Stimulated activated CD8-positive, alpha-beta memory T cell treated with anti-CD3 and anti-CD28 coated beads, Interleukin-2, amount 100 ng/mL, for 48 hours (primary cell): ENCODE data around the gene PTPRU.

ENCODE experiments used
- DNase-seq, 2 donors: peaks; one replicate each; pipeline ENCODE4 v3.0.0-alpha.2; 2020; ENCODE audit warnings: low read depth in 2 of 2

The PTPRU gene

DNA sequence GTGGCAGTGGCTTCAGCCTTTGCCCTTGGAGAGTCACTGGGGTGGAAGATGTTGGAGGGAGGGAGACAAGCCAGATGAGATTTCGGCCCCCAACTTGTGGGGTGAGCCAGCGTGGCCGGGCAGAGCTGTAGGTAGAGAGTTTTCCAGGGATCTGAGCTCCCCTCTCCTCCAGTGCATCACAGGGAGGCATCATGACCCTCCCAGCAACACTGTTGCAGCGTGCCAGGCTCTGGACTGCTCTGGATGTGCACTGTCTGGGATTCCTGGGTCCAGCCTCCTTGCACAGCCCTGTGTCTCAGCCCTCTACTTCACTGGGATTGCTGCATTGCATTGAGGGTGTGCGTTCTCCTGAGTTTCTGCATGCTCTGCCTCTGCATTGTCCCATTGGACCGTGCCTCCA lies 8.9 kb downstream of the PTPRU start:
- DNase-seq, result no peak

DNA sequence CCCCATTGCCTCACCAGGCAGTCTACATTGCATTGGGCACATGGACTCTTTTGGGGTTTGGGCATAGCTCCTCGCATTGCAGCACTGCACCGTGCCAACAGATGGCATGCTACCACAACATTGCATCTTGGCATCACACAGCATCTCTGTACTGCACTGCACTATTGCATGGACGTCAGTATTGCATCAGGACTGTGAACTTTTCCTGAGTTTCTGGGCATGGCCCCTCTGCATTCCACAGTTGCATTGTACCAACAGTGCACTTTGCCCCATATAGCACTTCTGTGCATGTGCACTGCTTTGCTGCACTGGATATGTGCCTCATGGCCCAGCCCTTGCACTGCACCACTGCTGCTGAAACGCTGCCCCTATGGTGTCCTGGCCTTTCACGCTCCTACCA lies 9.6 kb downstream of the PTPRU start:
- no peak for DNase-seq

DNA sequence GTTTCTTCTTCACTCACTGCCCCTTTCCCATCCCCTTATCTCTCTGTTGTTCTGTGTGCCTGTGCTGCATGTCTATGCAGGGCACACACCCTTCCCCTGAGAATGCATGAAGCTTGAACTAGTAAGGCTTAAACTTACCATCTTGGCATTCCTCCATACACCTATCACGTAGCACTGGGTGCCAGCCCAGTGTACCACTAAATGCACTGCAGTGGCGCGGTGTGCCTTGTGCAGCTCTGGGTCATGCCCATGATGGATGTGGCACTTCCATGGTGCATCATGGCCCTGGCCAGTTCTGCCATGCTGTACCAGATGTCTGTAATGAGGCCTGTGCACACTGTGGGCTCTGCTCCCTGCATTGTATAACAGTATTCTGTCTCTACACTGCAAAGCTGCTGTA lies 10.7 kb downstream of the PTPRU start:
- DNase-seq, result no peak

DNA sequence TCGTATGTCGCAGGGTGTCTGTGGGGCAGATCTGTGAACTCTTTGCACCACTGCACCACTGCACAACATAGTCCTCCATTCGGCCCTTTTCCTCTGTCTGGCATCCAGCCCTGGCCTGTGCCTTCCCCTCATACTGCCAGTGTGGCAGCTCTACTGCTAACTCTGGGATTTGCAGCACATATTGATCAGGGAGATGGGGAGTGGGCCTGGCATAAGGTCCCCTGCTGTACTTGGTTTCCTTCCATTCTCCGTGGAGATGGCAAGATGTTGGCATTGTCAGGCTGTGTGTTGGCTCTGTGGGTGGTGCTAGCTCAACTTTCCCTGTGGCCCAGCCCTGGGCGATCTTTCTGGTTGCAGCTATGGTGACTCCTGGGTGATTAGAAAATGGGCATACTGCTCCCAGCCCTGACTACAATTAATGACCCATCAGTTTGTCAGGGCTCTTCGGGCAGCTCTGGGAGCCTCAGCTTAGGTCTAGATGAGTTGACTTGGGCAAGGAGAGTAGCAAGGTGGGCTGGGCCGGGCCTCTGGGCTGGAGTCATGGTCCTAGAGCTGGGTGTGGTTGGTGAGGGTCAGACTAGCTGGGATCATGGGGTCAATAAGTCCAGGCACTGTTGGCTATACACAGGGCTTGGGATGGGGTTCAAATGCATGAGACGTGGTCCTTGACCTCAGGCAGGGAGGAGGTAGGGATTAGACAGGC lies 11.4 kb downstream of the PTPRU start:
- no peak for DNase-seq

DNA sequence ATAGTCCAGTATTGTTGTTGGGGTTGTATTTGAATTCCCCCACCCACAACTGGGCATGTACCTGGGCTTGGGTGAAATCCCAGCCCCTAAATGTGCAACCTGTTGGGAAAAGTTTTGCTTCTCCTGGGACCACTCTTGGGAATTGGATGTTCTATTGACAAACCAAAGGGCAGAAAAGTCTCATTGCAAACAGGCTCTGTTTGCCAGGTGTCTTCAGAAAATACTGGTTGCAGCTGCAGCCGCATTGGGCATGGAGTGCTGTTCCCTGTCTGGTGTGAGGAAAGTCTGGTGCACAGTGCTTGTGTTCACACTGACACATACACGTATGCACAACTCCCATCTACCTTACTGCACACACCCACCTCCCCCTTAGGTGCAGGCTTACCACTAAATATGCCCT lies 12.1 kb downstream of the PTPRU start:
- no peak for DNase-seq

- no peak for DNase-seq
Measured at GRCh38 chr1:29249170-29249691, 12.9 kb downstream of the PTPRU start.

DNA sequence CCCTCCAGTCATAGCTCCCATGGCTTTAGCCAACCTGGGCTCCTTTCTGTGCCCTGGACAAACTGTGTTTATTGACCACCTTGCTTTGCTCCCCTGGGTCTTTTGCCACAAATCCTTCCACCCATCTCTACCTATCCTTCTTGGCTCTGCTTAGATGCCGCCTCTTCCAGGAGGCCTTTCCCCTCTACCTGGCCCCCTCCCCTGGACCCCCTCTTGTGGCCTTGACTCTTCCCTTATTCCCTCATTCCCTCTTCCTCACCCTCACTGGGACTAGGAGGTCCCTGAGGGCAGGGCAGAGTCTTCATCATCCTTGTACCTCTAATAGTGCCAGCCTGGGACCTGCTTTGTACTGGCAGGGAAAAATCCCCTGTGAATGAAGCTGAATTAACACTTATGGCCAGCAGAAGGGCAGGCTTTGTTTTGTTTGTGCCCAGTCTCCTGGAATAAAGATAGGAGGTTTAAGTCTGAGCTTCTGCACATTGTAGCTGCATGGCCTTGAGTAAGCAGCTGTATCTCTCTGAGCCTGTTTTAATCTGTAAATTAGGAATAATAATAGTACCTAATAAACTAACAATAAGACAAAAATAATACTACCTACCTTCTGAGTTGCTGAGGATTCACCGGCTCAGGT lies 13.7 kb downstream of the PTPRU start:
- no peak for DNase-seq

DNA sequence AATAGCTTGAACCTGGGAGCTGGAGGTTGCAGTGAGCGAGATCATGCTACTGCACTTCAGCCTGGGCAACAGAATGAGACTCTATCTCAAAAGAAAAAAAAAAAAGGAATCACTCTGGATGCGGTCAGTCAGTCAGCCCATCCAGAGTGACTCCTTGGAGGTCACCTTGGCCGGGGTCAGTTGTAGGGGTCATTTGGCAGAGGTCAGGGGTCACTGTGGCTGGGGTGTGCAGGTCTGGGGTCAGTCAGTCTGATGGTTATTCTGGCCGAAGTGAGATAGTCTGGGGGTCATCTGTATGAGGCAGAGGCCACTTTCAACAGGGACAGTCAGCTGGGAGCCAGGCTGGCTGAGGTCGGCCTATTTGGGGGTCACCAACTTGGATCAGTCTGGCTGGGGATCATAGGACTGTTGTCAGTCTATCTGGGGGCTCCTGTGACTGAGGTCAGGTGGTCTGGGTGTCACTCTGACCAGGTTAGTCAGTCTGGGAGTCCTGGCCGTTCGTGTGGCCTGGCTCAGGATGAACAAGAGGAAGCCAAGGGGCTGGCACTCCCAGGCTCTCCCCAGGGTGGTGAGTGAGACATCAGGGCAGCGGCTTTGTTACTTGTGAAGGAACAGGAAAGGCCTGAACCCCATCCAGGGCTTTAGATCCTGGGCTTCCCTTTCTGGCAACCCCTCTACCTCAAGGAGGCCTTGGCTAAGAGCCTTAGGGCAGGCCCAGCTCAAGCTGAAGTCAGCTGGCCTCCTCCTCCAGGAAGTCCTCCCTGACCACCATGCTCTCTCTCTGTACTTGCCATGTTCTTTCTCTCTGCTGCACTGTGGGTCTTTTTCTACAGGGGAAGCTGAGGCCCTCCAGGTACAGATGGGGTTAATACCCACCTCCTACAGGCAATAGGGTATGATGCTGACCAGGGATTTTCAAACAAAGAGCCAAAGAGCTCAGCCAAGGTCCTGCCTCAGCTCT lies 15.1 kb downstream of the PTPRU start:
- no peak for DNase-seq

DNA sequence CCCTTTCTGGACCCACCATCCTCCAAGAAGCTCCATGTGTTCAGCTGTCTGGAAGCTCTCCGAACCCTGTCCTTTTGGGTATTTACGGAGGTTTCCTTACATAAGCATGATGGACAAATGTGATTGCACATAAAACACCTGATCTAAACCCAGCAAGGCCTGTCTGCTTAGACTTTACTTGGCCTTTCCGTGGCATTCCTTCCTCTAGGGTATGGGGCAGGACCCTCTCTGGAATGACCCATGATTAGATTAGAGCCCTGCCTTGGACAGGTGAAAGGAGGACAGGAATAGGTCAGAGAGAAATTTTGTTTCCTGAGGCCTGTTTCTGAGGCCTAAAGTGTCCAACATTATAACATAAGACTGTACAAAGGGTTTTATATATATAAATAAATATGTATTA lies 16.9 kb downstream of the PTPRU start:
- DNase-seq, result no peak

- DNase-seq, result no peak
Measured at GRCh38 chr1:29254346-29254745, 18.0 kb downstream of the PTPRU start.

GRCh38 chr1:29255134-29255666 lies 18.9 kb downstream of the PTPRU start:
- no peak for DNase-seq

DNA sequence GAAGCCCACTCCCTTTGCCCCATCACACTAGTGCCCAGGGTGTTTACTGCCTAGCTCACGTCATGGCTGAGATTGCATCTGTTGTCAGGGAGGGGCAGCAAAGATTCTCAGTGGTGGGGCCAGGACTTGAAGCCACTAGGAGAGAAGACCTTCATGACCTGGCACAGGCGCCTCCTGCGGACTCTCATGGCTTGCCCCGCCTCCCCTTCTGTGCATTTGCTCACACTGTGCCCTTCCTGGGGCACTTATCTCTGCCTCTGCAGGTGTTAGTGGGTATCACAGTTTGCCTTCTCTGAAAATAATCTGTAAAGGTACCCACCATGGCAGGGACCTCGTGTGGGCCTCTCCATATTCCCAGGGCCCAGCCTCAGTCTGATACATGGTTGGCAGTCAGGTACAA lies 20.1 kb downstream of the PTPRU start:
- no peak for DNase-seq

GRCh38 chr1:29256979-29257804 lies 20.9 kb downstream of the PTPRU start:
- no peak for DNase-seq

DNA sequence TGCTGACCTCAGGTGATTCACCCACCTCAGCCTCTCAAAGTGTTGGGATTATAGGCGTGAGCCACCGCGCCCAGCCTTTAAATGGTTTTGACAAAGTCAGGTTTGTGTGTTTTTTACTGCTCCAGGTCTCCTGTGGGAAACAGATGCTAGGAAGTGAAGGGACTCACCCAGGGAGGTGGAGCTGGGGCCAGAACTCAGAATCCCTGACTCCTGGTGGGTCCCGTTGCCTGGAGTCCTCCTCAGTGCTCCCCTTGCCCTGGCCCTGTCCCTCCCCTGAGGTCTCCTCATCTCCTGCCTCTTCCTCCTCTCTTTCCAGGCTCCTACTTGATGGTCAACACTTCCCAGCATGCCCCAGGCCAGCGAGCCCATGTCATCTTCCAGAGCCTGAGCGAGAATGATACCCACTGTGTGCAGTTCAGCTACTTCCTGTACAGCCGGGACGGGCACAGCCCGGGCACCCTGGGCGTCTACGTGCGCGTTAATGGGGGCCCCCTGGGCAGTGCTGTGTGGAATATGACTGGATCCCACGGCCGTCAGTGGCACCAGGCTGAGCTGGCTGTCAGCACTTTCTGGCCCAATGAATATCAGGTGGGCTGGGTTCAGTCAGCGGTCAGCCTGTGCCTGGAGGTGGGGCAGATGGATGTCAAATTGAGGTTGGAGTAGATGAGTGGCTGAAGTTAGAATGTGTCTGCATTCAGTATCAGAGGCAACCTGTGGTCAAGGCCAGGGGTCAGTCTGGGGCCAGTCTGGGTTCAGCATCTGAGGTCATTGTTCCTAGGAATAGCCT lies 22.1 kb downstream of the PTPRU start:
- DNase-seq, result no peak

- no peak for DNase-seq
Measured at GRCh38 chr1:29258976-29259801, 22.9 kb downstream of the PTPRU start.

DNA sequence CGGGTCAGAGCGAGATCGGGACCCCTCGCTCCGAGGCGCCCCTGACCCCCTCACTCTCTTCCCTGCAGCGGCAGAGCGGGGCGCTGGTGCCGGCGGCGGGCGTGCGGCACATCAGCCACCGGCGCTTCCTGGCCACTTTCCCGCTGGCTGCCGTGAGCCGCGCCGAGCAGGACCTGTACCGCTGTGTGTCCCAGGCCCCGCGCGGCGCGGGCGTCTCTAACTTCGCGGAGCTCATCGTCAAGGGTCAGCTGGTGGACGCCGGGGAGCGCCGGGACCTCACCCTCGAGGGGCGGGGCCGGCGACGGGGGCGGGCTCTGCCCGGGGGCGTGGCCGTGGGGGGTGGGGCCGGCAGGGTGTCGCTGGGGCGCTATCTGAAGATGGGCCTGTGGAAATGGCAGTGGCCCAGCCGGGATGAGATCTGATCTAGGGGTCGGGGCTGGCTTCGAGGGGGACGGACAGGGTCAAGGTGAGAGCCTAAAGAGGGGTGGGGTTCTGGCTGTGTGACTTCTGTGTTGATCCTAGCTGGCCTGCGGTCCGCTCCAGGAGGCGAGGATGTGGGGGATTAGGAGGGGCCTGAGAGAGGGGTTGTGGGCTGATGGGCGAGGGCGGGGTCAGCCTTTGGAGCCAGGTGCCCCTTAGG lies 23.6 kb downstream of the PTPRU start:
- peak in 1 of 2 donors; percentile 29 for DNase-seq

GRCh38 chr1:29260531-29260930 lies 24.2 kb downstream of the PTPRU start:
- no peak for DNase-seq

DNA sequence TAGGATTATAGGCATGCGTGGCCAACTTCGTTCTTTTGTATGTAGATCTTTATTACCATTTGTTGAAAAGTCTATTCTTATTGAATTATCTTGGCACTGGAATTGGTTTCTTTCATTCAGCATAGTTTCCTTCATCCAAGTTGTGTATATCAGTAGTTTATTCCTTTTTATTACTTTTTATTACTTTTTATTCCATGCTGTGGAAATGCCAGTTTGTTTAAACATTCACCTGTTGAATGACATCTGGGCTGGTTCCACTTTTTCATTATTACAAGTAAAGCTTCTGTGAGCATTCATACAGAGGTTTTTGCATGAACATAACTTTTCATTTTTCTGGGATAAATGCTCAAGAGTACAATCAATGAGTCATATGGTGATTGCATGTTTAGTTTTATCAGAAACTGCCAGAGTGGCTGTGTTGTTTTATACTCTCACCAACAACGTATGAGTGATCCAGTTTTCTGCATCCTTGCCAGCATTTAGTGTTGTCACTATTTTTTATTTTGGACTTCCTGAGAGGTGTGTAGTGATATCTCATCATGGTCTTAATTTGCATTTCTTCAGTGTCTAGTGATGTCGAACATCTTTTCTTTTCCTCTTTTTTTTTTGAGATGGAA lies 28.6 kb downstream of the PTPRU start:
- no peak for DNase-seq

DNA sequence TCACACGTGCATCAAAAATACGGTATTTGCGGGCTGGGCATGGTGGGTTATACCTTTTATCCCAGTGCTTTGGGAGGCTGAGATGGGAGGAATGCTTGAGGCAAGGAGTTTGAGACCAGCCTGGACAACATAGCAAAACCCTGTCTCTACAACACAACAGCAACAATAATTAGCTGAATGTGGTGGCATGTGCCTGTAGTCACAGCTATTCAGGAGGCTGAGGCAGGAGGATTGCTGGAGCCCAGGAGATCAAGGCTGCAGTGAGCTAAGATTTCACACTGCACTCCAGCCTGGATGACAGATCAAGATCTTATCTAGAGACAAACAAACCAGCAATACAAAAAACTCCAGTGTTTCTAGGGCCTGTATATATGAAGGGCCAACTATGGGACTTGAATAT lies 30.6 kb downstream of the PTPRU start:
- no peak for DNase-seq
